HCT116 (cell line): ENCODE measurements around the gene DHX16. TPM values are rescaled to one million over a fixed set of nuclear protein-coding genes. Genes with fewer than 3 reads are reported as not detected.
A peak's percentile ranks its signal among the peaks of the same experiment; 100 is the strongest.

Experiments
- ATAC-seq: fragments of 200-7000 bp; cut with Tn5 transposase; 2 replicates; pipeline ENCODE4 v1.9.1; 2020; ENCODE audit warnings: mild to moderate bottlenecking, moderate library complexity
- BruUV-seq: library from RNA; stranded (reverse); fragments of 400-500 nt; replicated peaks from 2 replicates; lab custom pipeline; 2021; lab: Mats Ljungman, UMichigan
- CTCF ChIA-PET: fragments of 300-600 bp; sonication (Branson Sonifier 250); formaldehyde crosslinking; loops from one replicate; lab custom pipeline; 2021; ENCODE audit warnings: antibody characterized with exemption; lab: Charles Lee
- POLR2A ChIA-PET: fragments of 300-600, 350-600 bp; sonication (Branson Sonifier 250); formaldehyde crosslinking; loops from one replicate; lab custom pipeline; 2021; ENCODE audit warnings: antibody characterized with exemption; lab: Charles Lee
- RAD21 ChIA-PET, 2 experiments: fragments of 300-600 bp; sonication (Branson Sonifier 250); formaldehyde crosslinking; loops; one replicate each; lab custom pipeline; 2023; ENCODE audit warnings: low total read pairs in 2 of 2; ENCODE audit not compliant: uncharacterized antibody in 2 of 2, unreplicated experiment in 2 of 2, low non-redundant PET in 1 of 2; lab: Charles Lee
- DNase-seq: peaks from one replicate; pipeline ENCODE4 v3.0.0-alpha.2; 2010; ENCODE audit warnings: low read depth, low spot score
- H2AFZ ChIP-seq: fragments of 200-600 bp; shearing (Covaris generic), sonication (generic); 2 replicates; pipeline ENCODE4 v1.6.1; 2017; ENCODE audit warnings: low read depth, mixed run types, mixed read lengths, antibody characterized with exemption, low read length; ENCODE audit not compliant: poor library complexity, severe bottlenecking
- H3K27ac ChIP-seq: 2 replicates; pipeline ENCODE4 v1.5.1; 2012; ENCODE audit warnings: low read depth, low read length
- H3K27me3 ChIP-seq: fragments of 200-600 bp; sonication (generic); 2 replicates; pipeline ENCODE4 v1.6.1; 2016; ENCODE audit warnings: mixed run types, low read length, mixed read lengths; ENCODE audit not compliant: insufficient read depth
- H3K36me3 ChIP-seq, 2 experiments: fragments of 200-500 bp in 1 of 2; fragments of 200-600 bp in 1 of 2; sonication (Bioruptor generic) in 1 of 2; sonication (generic) in 1 of 2; 2 replicates each; pipeline versions ENCODE4 v1.5.1 to v1.6.1; 2014 to 2016; ENCODE audit warnings: low read length in 2 of 2, inconsistent platforms in 1 of 2, mixed read lengths in 1 of 2, mixed run types in 1 of 2; ENCODE audit not compliant: insufficient read depth in 2 of 2, control insufficient read depth in 1 of 2
- H3K4me1 ChIP-seq, 2 experiments: fragments of 200-600 bp in 1 of 2; sonication (generic) in 1 of 2; 2 replicates each; pipeline versions ENCODE4 v1.5.1 to v1.6.1; 2012 to 2017; ENCODE audit warnings: low read length in 2 of 2, inconsistent platforms in 1 of 2, mild to moderate bottlenecking in 1 of 2, mixed read lengths in 1 of 2, mixed run types in 1 of 2, moderate library complexity in 1 of 2; ENCODE audit not compliant: insufficient read depth in 2 of 2, control insufficient read depth in 1 of 2
- H3K4me2 ChIP-seq: fragments of 200-600 bp; sonication (generic); 2 replicates; pipeline ENCODE4 v1.6.1; 2017; ENCODE audit warnings: mixed run types, low read length, mixed read lengths
- H3K4me3 ChIP-seq, 2 experiments: fragments of 200-600 bp in 1 of 2; sonication (generic) in 1 of 2; replicated peaks in 1 of 2; 2 replicates each; pipeline ENCODE4 v1.5.1; 2011 to 2016; ENCODE audit warnings: low read length in 2 of 2, control low read depth in 1 of 2, low read depth in 1 of 2, mild to moderate bottlenecking in 1 of 2, mixed read lengths in 1 of 2, mixed run types in 1 of 2
- H3K79me2 ChIP-seq: fragments of 200-600 bp; sonication (generic); 2 replicates; pipeline ENCODE4 v1.6.1; 2017; ENCODE audit warnings: mild to moderate bottlenecking, mixed run types, low read length, moderate library complexity, mixed read lengths; ENCODE audit not compliant: insufficient read depth
- H3K9ac ChIP-seq: fragments of 200-600 bp; sonication (generic); 2 replicates; pipeline ENCODE4 v1.6.1; 2016; ENCODE audit warnings: low read length, mixed read lengths
- H3K9me2 ChIP-seq: fragments of 200-600 bp; sonication (generic), shearing (Covaris generic); 2 replicates; pipeline ENCODE4 v1.6.1; 2017; ENCODE audit warnings: mixed run types, mild to moderate bottlenecking, moderate library complexity; ENCODE audit not compliant: insufficient read depth
- H3K9me3 ChIP-seq, 2 experiments: fragments of 200-500 bp in 1 of 2; fragments of 200-600 bp in 1 of 2; sonication (Bioruptor generic) in 1 of 2; sonication (generic) in 1 of 2; 2 replicates each; pipeline ENCODE4 v1.6.1; 2014 to 2017; ENCODE audit warnings: low read length in 2 of 2, mixed read lengths in 2 of 2, inconsistent platforms in 1 of 2, low read depth in 1 of 2, mild to moderate bottlenecking in 1 of 2, mixed run types in 1 of 2, moderate library complexity in 1 of 2; ENCODE audit not compliant: control insufficient read depth in 1 of 2, insufficient read depth in 1 of 2
- H4K20me1 ChIP-seq: fragments of 200-600 bp; sonication (generic), shearing (Covaris generic); 2 replicates; pipeline ENCODE4 v1.6.1; 2017; ENCODE audit warnings: mixed run types, mild to moderate bottlenecking, moderate library complexity; ENCODE audit not compliant: insufficient read depth
- ATF3 ChIP-seq: IDR thresholded peaks from 2 replicates; pipeline ENCODE4 v1.6.1; 2012
- CEBPB ChIP-seq: IDR thresholded peaks from 2 replicates; pipeline ENCODE4 v1.6.1; 2012; ENCODE audit warnings: low read depth
- EGR1 ChIP-seq: IDR thresholded peaks from 2 replicates; pipeline ENCODE4 v1.6.1; 2012; ENCODE audit warnings: low read depth
- EZH2 ChIP-seq: fragments of 200-600 bp; sonication (generic); IDR thresholded peaks from 2 replicates; pipeline ENCODE4 v1.6.1; 2017; ENCODE audit warnings: antibody characterized with exemption, mixed run types
- FOSL1 ChIP-seq: IDR thresholded peaks from 2 replicates; pipeline ENCODE4 v1.6.1; 2012; ENCODE audit warnings: low read depth
- JUND ChIP-seq: IDR thresholded peaks from 2 replicates; pipeline ENCODE4 v1.6.1; 2012
- MAX ChIP-seq: IDR thresholded peaks from 2 replicates; pipeline ENCODE4 v1.6.1; 2012
- POLR2A ChIP-seq: IDR thresholded peaks from 2 replicates; pipeline ENCODE4 v1.7.0; 2011; ENCODE audit warnings: borderline replicate concordance; ENCODE audit not compliant: insufficient read depth, insufficient read length; ENCODE audit errors: extremely low read depth
- POLR2AphosphoS5 ChIP-seq: IDR thresholded peaks from 2 replicates; pipeline ENCODE4 v1.6.1; 2011; ENCODE audit warnings: mild to moderate bottlenecking, low read depth, low read length, moderate library complexity
- RAD21 ChIP-seq: IDR thresholded peaks from 2 replicates; pipeline ENCODE4 v1.6.1; 2012; ENCODE audit warnings: low read depth, mild to moderate bottlenecking
- SP1 ChIP-seq: IDR thresholded peaks from 2 replicates; pipeline ENCODE4 v1.6.1; 2012; ENCODE audit warnings: low read depth
- TCF7L2 ChIP-seq: IDR thresholded peaks from 2 replicates; pipeline ENCODE4 v1.7.0; 2011; ENCODE audit warnings: borderline replicate concordance, inconsistent platforms; ENCODE audit not compliant: insufficient read depth, insufficient read length; ENCODE audit errors: extremely low read depth
- YY1 ChIP-seq: IDR thresholded peaks from 2 replicates; pipeline ENCODE4 v1.6.1; 2011; ENCODE audit warnings: low read length, low read depth, moderate library complexity, mild to moderate bottlenecking; ENCODE audit not compliant: insufficient replicate concordance; ENCODE audit errors: extremely low read depth
- ZBTB33 ChIP-seq: IDR thresholded peaks from 2 replicates; pipeline ENCODE4 v1.6.1; 2011; ENCODE audit warnings: mild to moderate bottlenecking, low read length, moderate library complexity; ENCODE audit not compliant: insufficient replicate concordance; ENCODE audit errors: extremely low read depth
- ZFX ChIP-seq: fragments of 450-650 bp; IDR thresholded peaks from 2 replicates; pipeline ENCODE4 v1.6.1; 2017
- ZNF274 ChIP-seq: fragments of 200-500 bp; sonication (Bioruptor generic); IDR thresholded peaks from 2 replicates; pipeline ENCODE4 v1.6.1; 2014; ENCODE audit warnings: mild to moderate bottlenecking, low read depth, low read length, inconsistent platforms
- intact Hi-C: fragments of 100-400 bp; cut with micrococcal nuclease; formaldehyde crosslinking; loops from 2 replicates; pipeline ENCODE4 v1.10.0; 2022
- total RNA-seq: library from RNA; stranded (reverse); gene quantifications from one replicate; pipeline ENCODE4 v1.2.1, GENCODE V29; 2021; ENCODE audit not compliant: unreplicated experiment

The DHX16 gene
- total RNA-seq, 1 experiment from 2014 or later = 46.0 TPM

- H3K36me3 ChIP-seq = peaks cover 41 to 53% of the 10 kb centered on the region in 2 experiments
- no peaks in the 10 kb centered on the region for H3K9me2 ChIP-seq
- no peak for ATAC-seq
- peak overlapping the region; percentile 85; the same call in 1 of the 2 replicates for H3K4me2 ChIP-seq
- RAD21 ChIA-PET = no interaction called here
- BruUV-seq = no TSS peak
- peak overlapping the region; percentile 98 for H3K9ac ChIP-seq
- no peak overlapping the region for H3K27ac ChIP-seq
- no peak for TF ChIP-seq FOSL1
- no peak for TF ChIP-seq RAD21
- TF ChIP-seq CEBPB = no peak
- no peak for TF ChIP-seq ATF3
- TF ChIP-seq JUND = no peak
- no peak for TF ChIP-seq ZNF274
- no peak for TF ChIP-seq POLR2AphosphoS5
- no peak for TF ChIP-seq EZH2
- TF ChIP-seq ZFX = no peak
- no peak for TF ChIP-seq TCF7L2
- TF ChIP-seq ZBTB33 = no peak
- TF ChIP-seq SP1 = no peak
- no peak for TF ChIP-seq YY1
- TF ChIP-seq MAX = no peak
- no peak for TF ChIP-seq EGR1
- no peak for TF ChIP-seq POLR2A
- TF ChIP-seq, all 23 proteins: peak for 0
- peaks cover 6 to 29% of the 10 kb centered on the region in 2 experiments; a peak in 3 of 4 replicates for H3K4me1 ChIP-seq
- intact Hi-C loops = loop anchor here (10.0 kb wide), 1 partner anchor 195 kb away; no protein-coding TSS in a partner anchor
- no peak overlapping the region for H2AFZ ChIP-seq
- DNase-seq = no peak
- peaks cover 58% of the 10 kb centered on the region for H3K79me2 ChIP-seq
- POLR2A ChIA-PET = no interaction called here
- H4K20me1 ChIP-seq = no peaks in the 10 kb centered on the region; the same call in 1 of the 2 replicates
- no peaks in the 10 kb centered on the region for H3K27me3 ChIP-seq
- CTCF ChIA-PET = no interaction called here
- H3K4me3 ChIP-seq = peak overlapping the region in 1 of 2 experiments; percentile 68; a peak in 1 of 4 replicates
- H3K9me3 ChIP-seq = no peaks in the 10 kb centered on the region
Measured at GRCh38 chr6:30619561-30619960, 53.2 kb downstream of the DHX16 start.
